KMS-11 (cell line): Measurements from ENCODE around the gene MEOX2.

ENCODE experiments used
- H2AFZ ChIP-seq: fragments of 200-600 bp; sonication (generic); 2 replicates; pipeline ENCODE4 v1.6.1; 2016; ENCODE audit warnings: antibody characterized with exemption, mixed run types, low read depth
- H3K27ac ChIP-seq: fragments of 200-600 bp; sonication (generic); 2 replicates; pipeline ENCODE4 v1.6.1; 2016; ENCODE audit warnings: mild to moderate bottlenecking, mixed run types
- H3K27me3 ChIP-seq: fragments of 200-600 bp; sonication (generic); 2 replicates; pipeline ENCODE4 v1.6.1; 2017; ENCODE audit warnings: mild to moderate bottlenecking, low read depth, mixed run types, moderate library complexity; ENCODE audit not compliant: insufficient read depth
- H3K36me3 ChIP-seq: fragments of 200-600 bp; sonication (generic); 2 replicates; pipeline ENCODE4 v1.6.1; 2017; ENCODE audit warnings: mild to moderate bottlenecking, mixed run types; ENCODE audit not compliant: insufficient read depth
- H3K4me1 ChIP-seq: fragments of 200-600 bp; sonication (generic); 2 replicates; pipeline ENCODE4 v1.6.1; 2016; ENCODE audit warnings: mild to moderate bottlenecking, low read depth, mixed run types; ENCODE audit not compliant: poor library complexity, severe bottlenecking
- H3K4me2 ChIP-seq: fragments of 200-600 bp; sonication (generic); 2 replicates; pipeline ENCODE4 v1.7.0; 2016; ENCODE audit warnings: mild to moderate bottlenecking, mixed run types
- H3K4me3 ChIP-seq: fragments of 200-600 bp; sonication (generic); IDR thresholded peaks from 2 replicates; pipeline ENCODE4 v1.6.1; 2017; ENCODE audit warnings: low read depth, low read length, mixed read lengths; ENCODE audit not compliant: insufficient read depth
- H3K79me2 ChIP-seq: fragments of 200-600 bp; sonication (generic); 2 replicates; pipeline ENCODE4 v1.6.1; 2016; ENCODE audit warnings: low read depth, mixed run types; ENCODE audit not compliant: insufficient read depth
- H3K9ac ChIP-seq: fragments of 200-600 bp; sonication (generic); 2 replicates; pipeline ENCODE4 v1.6.1; 2016; ENCODE audit warnings: mild to moderate bottlenecking, mixed run types
- H4K20me1 ChIP-seq: fragments of 200-600 bp; sonication (generic); 2 replicates; pipeline ENCODE4 v1.6.1; 2016; ENCODE audit warnings: mild to moderate bottlenecking, mixed run types; ENCODE audit not compliant: insufficient read depth
- CTCF ChIP-seq: fragments of 200-600 bp; sonication (generic); conservative IDR thresholded peaks from 2 replicates; pipeline ENCODE4 v1.6.1; 2017; ENCODE audit warnings: low read depth, mild to moderate bottlenecking, antibody characterized with exemption, low read length, moderate library complexity, mixed read lengths

The MEOX2 gene

GRCh38 chr7:15593382-15593781 is 93.1 kb downstream of the MEOX2 start:
- H3K4me3 ChIP-seq, result no peak overlapping the region
- no peak overlapping the region for H2AFZ ChIP-seq
- no peaks in the 10 kb centered on the region for H3K79me2 ChIP-seq
- no peak overlapping the region for H3K4me2 ChIP-seq
- H3K9ac ChIP-seq, result no peak overlapping the region
- no peaks in the 10 kb centered on the region for H3K27me3 ChIP-seq
- no peak for TF ChIP-seq CTCF
- no peaks in the 10 kb centered on the region for H4K20me1 ChIP-seq
- H3K4me1 ChIP-seq, result no peaks in the 10 kb centered on the region
- no peaks in the 10 kb centered on the region for H3K36me3 ChIP-seq
- no peak overlapping the region for H3K27ac ChIP-seq

GRCh38 chr7:15586266-15586665 is 100.2 kb downstream of the MEOX2 start:
- H3K36me3 ChIP-seq, result no peaks in the 10 kb centered on the region

GRCh38 chr7:15584575-15584974 is 101.9 kb downstream of the MEOX2 start:
- Histone ChIP-seq H4K20me1 (no peaks in the 10 kb centered on the region), H3K4me1 (peaks cover 25% of the 10 kb centered on the region), H3K36me3 (no peaks in the 10 kb centered on the region), H2AFZ (no peak overlapping the region), H3K27ac (no peak overlapping the region), H3K4me3 (no peak overlapping the region), H3K79me2 (no peaks in the 10 kb centered on the region), H3K4me2 (no peak overlapping the region), H3K27me3 (no peaks in the 10 kb centered on the region), H3K9ac (no peak overlapping the region)
- no peak for TF ChIP-seq CTCF

More at GRCh38 chr7:15586266-15586665, 100.2 kb downstream of the MEOX2 start:
- Histone ChIP-seq H3K9ac (no peak overlapping the region), H3K4me2 (no peak overlapping the region), H2AFZ (no peak overlapping the region), H3K4me1 (peaks cover 8% of the 10 kb centered on the region), H3K79me2 (no peaks in the 10 kb centered on the region), H3K27ac (no peak overlapping the region), H3K27me3 (no peaks in the 10 kb centered on the region), H4K20me1 (no peaks in the 10 kb centered on the region), H3K4me3 (no peak overlapping the region)
- TF ChIP-seq CTCF, result no peak

- Histone ChIP-seq H3K27ac (no peak overlapping the region), H3K27me3 (no peaks in the 10 kb centered on the region)
These were observed 103.7 kb downstream of the MEOX2 start for GRCh38 chr7:15582773-15583172.

More at GRCh38 chr7:15582773-15583172, 103.7 kb downstream of the MEOX2 start:
- Histone ChIP-seq H2AFZ (no peak overlapping the region), H3K36me3 (no peaks in the 10 kb centered on the region), H3K4me2 (no peak overlapping the region), H3K79me2 (no peaks in the 10 kb centered on the region), H4K20me1 (no peaks in the 10 kb centered on the region), H3K4me1 (peaks cover 25% of the 10 kb centered on the region), H3K9ac (no peak overlapping the region), H3K4me3 (no peak overlapping the region)
- no peak for TF ChIP-seq CTCF
